HCT116 (cell line): ENCODE data around the gene CELF2. TPM values are rescaled to one million over a fixed set of nuclear protein-coding genes. Genes with fewer than 3 reads are reported as not detected.

ENCODE experiments used
- ATAC-seq: fragments of 200-7000 bp; cut with Tn5 transposase; 2 replicates; pipeline ENCODE4 v1.9.1; 2020; ENCODE audit warnings: mild to moderate bottlenecking, moderate library complexity
- BruUV-seq: library from RNA; stranded (reverse); fragments of 400-500 nt; replicated peaks from 2 replicates; lab custom pipeline; 2021; lab: Mats Ljungman, UMichigan
- CTCF ChIA-PET: fragments of 300-600 bp; sonication (Branson Sonifier 250); formaldehyde crosslinking; loops from one replicate; lab custom pipeline; 2021; ENCODE audit warnings: antibody characterized with exemption; lab: Charles Lee
- POLR2A ChIA-PET: fragments of 300-600, 350-600 bp; sonication (Branson Sonifier 250); formaldehyde crosslinking; loops from one replicate; lab custom pipeline; 2021; ENCODE audit warnings: antibody characterized with exemption; lab: Charles Lee
- RAD21 ChIA-PET, 2 experiments: fragments of 300-600 bp; sonication (Branson Sonifier 250); formaldehyde crosslinking; loops; one replicate each; lab custom pipeline; 2023; ENCODE audit warnings: low total read pairs in 2 of 2; ENCODE audit not compliant: uncharacterized antibody in 2 of 2, unreplicated experiment in 2 of 2, low non-redundant PET in 1 of 2; lab: Charles Lee
- DNase-seq: peaks from one replicate; pipeline ENCODE4 v3.0.0-alpha.2; 2010; ENCODE audit warnings: low read depth, low spot score
- H2AFZ ChIP-seq: fragments of 200-600 bp; shearing (Covaris generic), sonication (generic); 2 replicates; pipeline ENCODE4 v1.6.1; 2017; ENCODE audit warnings: low read depth, mixed run types, mixed read lengths, antibody characterized with exemption, low read length; ENCODE audit not compliant: poor library complexity, severe bottlenecking
- H3K27ac ChIP-seq: 2 replicates; pipeline ENCODE4 v1.5.1; 2012; ENCODE audit warnings: low read depth, low read length
- H3K27me3 ChIP-seq: fragments of 200-600 bp; sonication (generic); 2 replicates; pipeline ENCODE4 v1.6.1; 2016; ENCODE audit warnings: mixed run types, low read length, mixed read lengths; ENCODE audit not compliant: insufficient read depth
- H3K36me3 ChIP-seq, 2 experiments: fragments of 200-500 bp in 1 of 2; fragments of 200-600 bp in 1 of 2; sonication (Bioruptor generic) in 1 of 2; sonication (generic) in 1 of 2; 2 replicates each; pipeline versions ENCODE4 v1.5.1 to v1.6.1; 2014 to 2016; ENCODE audit warnings: low read length in 2 of 2, inconsistent platforms in 1 of 2, mixed read lengths in 1 of 2, mixed run types in 1 of 2; ENCODE audit not compliant: insufficient read depth in 2 of 2, control insufficient read depth in 1 of 2
- H3K4me1 ChIP-seq, 2 experiments: fragments of 200-600 bp in 1 of 2; sonication (generic) in 1 of 2; 2 replicates each; pipeline versions ENCODE4 v1.5.1 to v1.6.1; 2012 to 2017; ENCODE audit warnings: low read length in 2 of 2, inconsistent platforms in 1 of 2, mild to moderate bottlenecking in 1 of 2, mixed read lengths in 1 of 2, mixed run types in 1 of 2, moderate library complexity in 1 of 2; ENCODE audit not compliant: insufficient read depth in 2 of 2, control insufficient read depth in 1 of 2
- H3K4me2 ChIP-seq: fragments of 200-600 bp; sonication (generic); 2 replicates; pipeline ENCODE4 v1.6.1; 2017; ENCODE audit warnings: mixed run types, low read length, mixed read lengths
- H3K4me3 ChIP-seq, 2 experiments: fragments of 200-600 bp in 1 of 2; sonication (generic) in 1 of 2; replicated peaks in 1 of 2; 2 replicates each; pipeline ENCODE4 v1.5.1; 2011 to 2016; ENCODE audit warnings: low read length in 2 of 2, control low read depth in 1 of 2, low read depth in 1 of 2, mild to moderate bottlenecking in 1 of 2, mixed read lengths in 1 of 2, mixed run types in 1 of 2
- H3K79me2 ChIP-seq: fragments of 200-600 bp; sonication (generic); 2 replicates; pipeline ENCODE4 v1.6.1; 2017; ENCODE audit warnings: mild to moderate bottlenecking, mixed run types, low read length, moderate library complexity, mixed read lengths; ENCODE audit not compliant: insufficient read depth
- H3K9ac ChIP-seq: fragments of 200-600 bp; sonication (generic); 2 replicates; pipeline ENCODE4 v1.6.1; 2016; ENCODE audit warnings: low read length, mixed read lengths
- H3K9me2 ChIP-seq: fragments of 200-600 bp; sonication (generic), shearing (Covaris generic); 2 replicates; pipeline ENCODE4 v1.6.1; 2017; ENCODE audit warnings: mixed run types, mild to moderate bottlenecking, moderate library complexity; ENCODE audit not compliant: insufficient read depth
- H3K9me3 ChIP-seq, 2 experiments: fragments of 200-500 bp in 1 of 2; fragments of 200-600 bp in 1 of 2; sonication (Bioruptor generic) in 1 of 2; sonication (generic) in 1 of 2; 2 replicates each; pipeline ENCODE4 v1.6.1; 2014 to 2017; ENCODE audit warnings: low read length in 2 of 2, mixed read lengths in 2 of 2, inconsistent platforms in 1 of 2, low read depth in 1 of 2, mild to moderate bottlenecking in 1 of 2, mixed run types in 1 of 2, moderate library complexity in 1 of 2; ENCODE audit not compliant: control insufficient read depth in 1 of 2, insufficient read depth in 1 of 2
- H4K20me1 ChIP-seq: fragments of 200-600 bp; sonication (generic), shearing (Covaris generic); 2 replicates; pipeline ENCODE4 v1.6.1; 2017; ENCODE audit warnings: mixed run types, mild to moderate bottlenecking, moderate library complexity; ENCODE audit not compliant: insufficient read depth
- ATF3 ChIP-seq: IDR thresholded peaks from 2 replicates; pipeline ENCODE4 v1.6.1; 2012
- EGR1 ChIP-seq: IDR thresholded peaks from 2 replicates; pipeline ENCODE4 v1.6.1; 2012; ENCODE audit warnings: low read depth
- EZH2 ChIP-seq: fragments of 200-600 bp; sonication (generic); IDR thresholded peaks from 2 replicates; pipeline ENCODE4 v1.6.1; 2017; ENCODE audit warnings: antibody characterized with exemption, mixed run types
- EZH2phosphoT487 ChIP-seq: fragments of 200-600 bp; IDR thresholded peaks from 2 replicates; pipeline ENCODE4 v1.6.1; 2018; ENCODE audit warnings: antibody characterized with exemption, borderline replicate concordance
- JUND ChIP-seq: IDR thresholded peaks from 2 replicates; pipeline ENCODE4 v1.6.1; 2012
- MAX ChIP-seq: IDR thresholded peaks from 2 replicates; pipeline ENCODE4 v1.6.1; 2012
- RAD21 ChIP-seq: IDR thresholded peaks from 2 replicates; pipeline ENCODE4 v1.6.1; 2012; ENCODE audit warnings: low read depth, mild to moderate bottlenecking
- SIN3A ChIP-seq: IDR thresholded peaks from 2 replicates; pipeline ENCODE4 v1.6.1; 2012; ENCODE audit warnings: low read depth
- SRF ChIP-seq: IDR thresholded peaks from 2 replicates; pipeline ENCODE4 v1.6.1; 2012; ENCODE audit warnings: low read depth
- YY1 ChIP-seq: IDR thresholded peaks from 2 replicates; pipeline ENCODE4 v1.6.1; 2011; ENCODE audit warnings: low read length, low read depth, moderate library complexity, mild to moderate bottlenecking; ENCODE audit not compliant: insufficient replicate concordance; ENCODE audit errors: extremely low read depth
- intact Hi-C: fragments of 100-400 bp; cut with micrococcal nuclease; formaldehyde crosslinking; loops from 2 replicates; pipeline ENCODE4 v1.10.0; 2022
- total RNA-seq: library from RNA; stranded (reverse); gene quantifications from one replicate; pipeline ENCODE4 v1.2.1, GENCODE V29; 2021; ENCODE audit not compliant: unreplicated experiment

The CELF2 gene
- total RNA-seq, 1 experiment from 2014 or later: 0.66 TPM

GRCh38 chr10:11260170-11260569 lies 242.5 kb downstream of the CELF2 start:
- ChIA-PET RAD21 (no interaction called here), POLR2A (interaction anchor here (1.3 kb wide), 1 partner anchor 10 kb away, joined by 3 read pairs; no protein-coding TSS in a partner anchor)
- H2AFZ ChIP-seq: no peak overlapping the region
- H3K4me1 ChIP-seq: no peaks in the 10 kb centered on the region
- H3K9me3 ChIP-seq: no peaks in the 10 kb centered on the region
- H3K4me3 ChIP-seq: no peak overlapping the region
- BruUV-seq: no TSS peak
- intact Hi-C loops: no loop called here
- peaks cover 17% of the 10 kb centered on the region for H3K27me3 ChIP-seq
- H3K36me3 ChIP-seq: no peaks in the 10 kb centered on the region
- ATAC-seq (no peak), DNase-seq (no peak)
- no peak overlapping the region for H3K9ac ChIP-seq
- no peaks in the 10 kb centered on the region for H3K79me2 ChIP-seq
- no peaks in the 10 kb centered on the region for H4K20me1 ChIP-seq
- H3K27ac ChIP-seq: no peak overlapping the region
- H3K4me2 ChIP-seq: no peak overlapping the region
- no peak for TF ChIP-seq MAX
- no peak for TF ChIP-seq EZH2
- no peak for TF ChIP-seq SRF
- TF ChIP-seq SIN3A: no peak
- TF ChIP-seq RAD21: no peak
- TF ChIP-seq, all 23 proteins: peak for 0
- H3K9me2 ChIP-seq: no peaks in the 10 kb centered on the region
- CTCF ChIA-PET: no interaction called here

GRCh38 chr10:11261143-11261542 lies 243.5 kb downstream of the CELF2 start:
- RAD21 ChIA-PET: no interaction called here
- TF ChIP-seq EGR1 (no peak), MAX (no peak), RAD21 (no peak), SIN3A (no peak), JUND (no peak), YY1 (no peak), EZH2phosphoT487 (no peak), ATF3 (no peak)
- H3K9me2 ChIP-seq: no peaks in the 10 kb centered on the region
- H3K36me3 ChIP-seq: no peaks in the 10 kb centered on the region
- CTCF ChIA-PET: no interaction called here
- H3K27ac ChIP-seq: no peak overlapping the region
- no peak overlapping the region for H3K4me3 ChIP-seq
- no peak overlapping the region for H2AFZ ChIP-seq
- POLR2A ChIA-PET: no interaction called here
- DNase-seq: no peak
- no peaks in the 10 kb centered on the region for H3K4me1 ChIP-seq
- no peak overlapping the region for H3K4me2 ChIP-seq
- BruUV-seq: no TSS peak
- no peaks in the 10 kb centered on the region for H3K9me3 ChIP-seq
- H3K9ac ChIP-seq: no peak overlapping the region
- no peaks in the 10 kb centered on the region for H3K79me2 ChIP-seq
- intact Hi-C loops: no loop called here
- H3K27me3 ChIP-seq: peaks cover 17% of the 10 kb centered on the region; the same call in 1 of the 2 replicates
- ATAC-seq: no peak
- no peaks in the 10 kb centered on the region for H4K20me1 ChIP-seq
